Spleen (tissue), 7 donors: ENCODE measurements around the gene KCMF1.

Experiments
- CTCF ChIP-seq, 11 experiments: fragments of 200-600 bp in 7 of 11; fragments of 450-650 bp in 4 of 11; sonication (generic) in 4 of 11; IDR thresholded peaks in 8 of 11; conservative IDR thresholded peaks in 3 of 11; 1 replicate in 7 of 11; 2 replicates in 4 of 11; pipeline versions ENCODE4 v1.4.0 to v1.8.0; 2016 to 2021; ENCODE audit warnings: antibody characterized with exemption in 11 of 11, inconsistent platforms in 4 of 11, mild to moderate bottlenecking in 1 of 11
- POLR2A ChIP-seq, 3 donors: fragments of 450-650 bp; IDR thresholded peaks; one replicate each; pipeline ENCODE4 v1.5.1; 2017; ENCODE audit warnings: antibody characterized with exemption in 3 of 3, mild to moderate bottlenecking in 1 of 3
- POLR2AphosphoS5 ChIP-seq, 3 donors: sonication (generic); formaldehyde crosslinking; IDR thresholded peaks; one replicate each; pipeline ENCODE4 v1.5.1; 2017; ENCODE audit warnings: antibody characterized with exemption in 3 of 3
- donor health status: DM: no; HTN: no; CAD: no; lungs with moderate emphysema.
- donor health status: DM: no; HTN: no; CAD: no.
- donor health status: DM: no; HTN: no; CAD: no.

DNA sequence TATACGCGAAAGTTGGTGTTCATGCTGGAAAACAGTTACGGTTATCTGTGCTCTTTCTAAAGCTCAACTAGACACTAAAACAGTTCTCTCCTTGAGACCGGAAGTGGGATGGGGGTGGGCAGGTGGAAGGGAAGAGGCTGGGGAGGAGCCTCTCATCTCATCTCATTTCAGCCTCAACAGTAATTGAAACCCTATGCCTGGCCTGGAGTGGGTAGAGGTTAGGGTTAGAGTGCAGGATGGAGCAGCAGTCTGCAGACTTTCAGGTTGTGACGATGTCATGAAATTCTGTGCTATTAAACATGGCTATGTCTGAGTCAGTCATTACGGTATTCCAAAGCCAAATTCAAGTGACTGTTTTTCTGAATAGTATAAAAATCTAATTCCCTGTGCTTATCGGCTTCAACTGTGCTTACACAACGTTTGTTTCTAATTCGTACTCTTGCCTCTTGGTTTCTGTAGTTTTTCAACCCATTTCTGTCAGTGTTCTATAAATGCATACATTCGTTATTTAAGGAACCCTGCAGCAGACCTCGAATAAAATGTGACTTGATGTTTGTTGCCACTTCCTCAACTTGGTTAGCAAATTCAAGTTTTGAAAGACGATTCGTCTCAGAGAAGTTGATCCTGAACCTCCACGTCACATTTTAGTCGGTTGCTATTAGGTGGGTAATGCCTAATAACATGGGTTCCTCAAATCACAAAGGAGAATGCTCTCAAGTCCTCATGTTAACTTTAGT, 86.4 kb downstream of the KCMF1 start:
- TF ChIP-seq CTCF (IDR thresholded peaks at IDR 0.05 in 8 of 11, conservative IDR thresholded peaks at IDR 0.05 in 3 of 11) (no peak), POLR2A (IDR thresholded peaks at IDR 0.05) (no peak), POLR2AphosphoS5 (IDR thresholded peaks at IDR 0.05) (no peak)
